Kasumi-1 (cell line): Measurements from ENCODE around the gene SLC16A5.
"Not testable (repeated sequence)": the region's sequence is repeated elsewhere in the genome, so short reads cannot be mapped to it uniquely, and the experiment has no call there.

Experiments
- DNase-seq, 2 experiments: peaks; one replicate each; lab custom pipeline; 2025; lab: John Stamatoyannopoulos, UW

SLC16A5 gene

DNA sequence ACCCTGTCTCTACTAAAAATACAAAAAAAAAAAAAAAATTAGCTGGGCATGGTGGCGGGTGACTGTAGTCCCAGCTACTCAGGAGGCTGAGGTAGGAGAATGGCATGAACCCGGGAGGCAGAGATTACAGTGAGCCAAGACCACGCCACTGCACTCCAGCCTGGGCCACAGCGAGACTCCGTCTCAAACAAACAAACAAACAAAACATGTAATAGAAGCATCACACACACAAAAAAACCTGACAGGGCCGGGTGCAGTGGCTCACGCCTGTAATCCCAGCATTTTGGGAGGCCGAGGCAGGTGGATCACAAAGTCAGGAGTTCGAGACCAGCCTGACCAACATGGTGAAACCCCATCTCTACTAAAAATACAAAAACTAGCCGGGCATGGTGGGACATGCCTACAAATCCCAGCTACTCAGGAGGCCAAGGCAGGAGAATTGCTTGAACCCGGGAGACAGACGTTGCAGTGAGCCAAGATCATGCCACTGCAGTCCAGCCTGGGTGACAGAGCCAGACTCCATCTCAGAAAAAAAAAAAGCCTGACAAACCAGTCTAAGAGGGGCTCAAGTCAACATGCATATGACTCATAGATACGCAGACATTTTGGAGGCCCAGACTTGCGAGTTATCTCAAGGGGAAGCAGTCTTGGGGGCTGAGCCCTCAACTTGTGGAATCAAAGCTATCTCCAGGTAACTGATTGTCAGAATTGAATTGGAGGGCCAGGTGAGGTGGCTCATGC lies 46.0 kb downstream of the SLC16A5 start:
- not testable (repeated sequence) for DNase-seq

DNA sequence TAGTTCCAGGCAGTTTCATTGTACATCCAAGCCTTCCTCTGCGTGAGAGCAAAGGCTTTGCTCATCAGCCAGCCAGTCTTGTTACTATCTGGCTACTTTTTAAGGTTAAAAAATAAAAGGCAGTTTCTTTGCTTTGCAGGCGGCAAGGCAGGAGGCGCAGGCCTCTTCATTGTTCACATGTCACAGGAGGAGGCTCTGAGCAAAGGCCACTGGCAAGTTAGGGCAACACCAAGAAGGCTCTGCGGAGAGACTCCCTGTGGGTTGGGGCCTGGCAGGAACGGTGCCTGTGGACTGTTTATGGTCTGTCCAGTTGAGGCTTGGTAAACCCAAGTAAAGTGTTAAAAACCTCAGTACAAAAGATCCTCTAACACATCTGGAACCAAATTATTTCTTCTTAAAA lies 47.7 kb downstream of the SLC16A5 start:
- no peak for DNase-seq

DNA sequence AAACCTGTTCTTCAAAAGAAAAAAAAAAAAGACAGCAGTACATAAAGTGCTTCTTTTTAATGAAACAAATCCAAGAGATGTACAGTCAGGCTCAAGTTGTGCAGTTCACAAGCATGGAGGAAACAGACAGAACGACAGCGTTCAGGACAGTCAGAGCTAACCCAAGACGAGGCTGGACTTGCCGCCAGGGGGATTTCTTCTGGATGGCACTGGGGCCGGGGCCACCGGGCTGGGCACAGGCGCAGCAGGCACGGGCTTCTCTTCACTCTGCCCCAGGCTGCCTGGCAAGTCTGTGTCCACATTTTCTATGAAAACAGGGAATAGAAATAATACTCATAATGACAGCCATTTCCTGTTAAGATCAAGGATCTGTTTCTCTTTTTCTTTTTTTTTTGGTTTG lies 48.2 kb downstream of the SLC16A5 start:
- DNase-seq, result no peak

DNA sequence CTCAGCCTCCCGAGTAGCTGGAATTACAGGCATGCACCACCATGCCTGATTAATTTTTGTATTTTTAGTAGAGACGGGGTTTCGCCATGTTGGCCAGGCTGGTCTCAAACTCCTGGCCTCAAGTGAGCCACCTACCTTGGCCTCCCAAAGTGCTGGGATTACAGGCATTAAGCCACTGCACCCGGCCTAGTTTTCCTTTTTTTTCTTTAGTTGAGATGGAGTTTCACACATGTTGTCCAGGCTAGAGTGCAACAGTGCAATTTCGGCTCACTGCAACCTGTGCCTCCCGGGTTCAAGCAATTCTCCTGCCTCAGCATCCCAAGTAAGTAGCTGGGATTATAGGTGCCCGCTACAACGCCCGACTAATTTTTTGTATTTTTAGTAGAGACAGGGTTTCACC lies 50.0 kb downstream of the SLC16A5 start:
- not testable (repeated sequence) for DNase-seq

DNA sequence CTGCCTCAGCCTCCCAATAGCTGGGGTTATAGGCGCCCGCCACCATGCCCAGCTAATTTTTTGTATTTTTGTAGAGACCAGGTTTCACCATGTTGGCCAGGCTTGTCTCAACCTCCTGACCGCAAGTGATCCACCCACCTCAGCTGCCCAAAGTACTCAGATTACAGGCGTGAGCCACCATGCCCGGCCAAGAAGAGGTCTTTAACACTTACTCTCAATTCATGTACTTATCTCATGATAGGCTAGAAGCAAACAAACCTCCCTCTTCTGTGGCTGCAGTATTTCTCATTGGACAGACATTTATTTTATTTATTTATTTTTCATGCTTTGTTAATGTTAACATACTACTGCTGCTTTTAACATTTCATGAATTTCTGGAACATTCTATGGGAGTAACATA lies 50.8 kb downstream of the SLC16A5 start:
- DNase-seq, result no peak

DNA sequence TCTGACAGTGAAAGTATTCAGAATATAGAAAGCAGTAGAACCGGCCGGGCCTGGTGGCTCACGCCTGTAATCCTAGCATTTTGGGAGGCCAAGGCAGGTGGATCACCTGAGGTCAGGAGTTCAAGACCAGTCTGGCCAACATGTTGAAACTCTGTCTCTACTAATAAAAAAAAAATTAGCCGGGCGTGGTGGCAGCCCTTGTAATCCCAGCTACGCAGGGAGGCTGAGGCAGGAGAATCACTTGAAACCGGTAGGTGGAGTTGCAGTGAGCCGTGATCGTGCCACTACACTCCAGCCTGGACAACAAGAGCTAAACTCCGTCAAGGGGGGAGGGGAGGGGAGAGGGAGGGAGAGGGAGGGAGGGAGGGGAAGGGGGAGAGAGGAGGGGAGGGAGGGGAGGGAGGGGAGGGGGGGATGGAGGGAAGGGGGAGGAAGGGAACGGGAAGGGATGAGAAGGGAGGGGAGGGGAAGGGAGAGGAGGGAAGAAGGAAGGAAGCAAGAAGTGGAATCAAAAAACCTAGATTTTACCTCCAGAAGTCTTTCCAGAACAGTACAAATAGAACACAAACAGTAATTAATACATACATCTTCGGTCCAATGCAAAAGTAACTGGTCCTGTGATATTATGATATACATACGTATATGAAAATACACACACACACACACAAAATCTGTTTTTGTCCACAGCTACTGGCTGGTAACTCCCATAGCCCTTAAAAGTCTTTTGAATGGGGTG lies 54.6 kb downstream of the SLC16A5 start:
- no peak for DNase-seq

DNA sequence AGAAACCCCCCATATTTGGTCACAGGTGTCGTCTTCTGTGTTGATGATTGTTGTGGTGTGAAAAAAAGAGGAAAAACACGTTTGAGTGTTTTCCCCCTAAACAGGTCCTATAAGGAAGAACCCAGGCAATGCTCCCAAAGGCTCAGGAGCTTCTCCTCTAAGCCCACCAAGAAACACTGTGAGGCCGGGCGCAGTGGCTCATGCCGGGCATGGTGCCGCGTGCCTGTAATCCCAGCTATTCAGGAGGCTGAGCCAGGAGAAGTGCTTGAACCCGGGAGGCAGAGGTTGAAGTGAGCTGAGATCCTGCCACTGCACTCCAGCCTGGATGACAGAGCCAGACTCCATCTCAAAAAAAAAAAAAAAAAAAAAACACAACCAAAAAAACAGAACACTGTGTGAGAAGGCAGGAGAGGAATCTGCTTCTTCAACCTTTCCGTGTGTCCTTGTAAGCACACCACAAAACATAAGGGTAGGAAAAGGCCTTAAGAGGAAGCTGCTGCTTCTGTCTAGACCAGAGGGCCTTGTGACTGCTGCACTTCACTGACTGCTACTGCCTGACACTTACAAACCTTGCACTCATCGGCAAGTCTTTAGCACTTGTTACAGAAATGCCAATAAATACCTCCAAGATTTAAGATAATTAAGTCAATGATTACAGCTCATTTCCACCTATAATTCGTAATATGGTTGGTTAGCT lies 57.2 kb downstream of the SLC16A5 start:
- DNase-seq, result peak; percentile 22 to 39

DNA sequence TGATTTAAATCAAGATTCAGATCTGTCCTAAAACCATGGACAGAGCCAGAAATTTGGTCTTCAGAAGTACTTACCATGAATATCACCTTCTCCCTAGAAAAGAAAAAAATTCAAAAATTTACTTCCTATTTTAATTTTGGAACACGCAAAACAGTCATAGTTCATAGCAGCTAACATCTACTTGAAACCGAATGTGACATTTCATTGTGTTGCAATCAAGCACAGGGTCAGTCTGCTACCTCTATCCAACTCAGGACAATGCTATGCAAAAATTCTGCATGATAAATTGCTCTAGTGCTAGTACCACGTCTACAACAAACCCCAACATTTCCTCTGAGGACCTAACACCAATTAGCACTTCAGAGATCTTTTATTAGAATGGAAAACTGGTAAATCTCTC lies 58.8 kb downstream of the SLC16A5 start:
- no peak for DNase-seq

DNA sequence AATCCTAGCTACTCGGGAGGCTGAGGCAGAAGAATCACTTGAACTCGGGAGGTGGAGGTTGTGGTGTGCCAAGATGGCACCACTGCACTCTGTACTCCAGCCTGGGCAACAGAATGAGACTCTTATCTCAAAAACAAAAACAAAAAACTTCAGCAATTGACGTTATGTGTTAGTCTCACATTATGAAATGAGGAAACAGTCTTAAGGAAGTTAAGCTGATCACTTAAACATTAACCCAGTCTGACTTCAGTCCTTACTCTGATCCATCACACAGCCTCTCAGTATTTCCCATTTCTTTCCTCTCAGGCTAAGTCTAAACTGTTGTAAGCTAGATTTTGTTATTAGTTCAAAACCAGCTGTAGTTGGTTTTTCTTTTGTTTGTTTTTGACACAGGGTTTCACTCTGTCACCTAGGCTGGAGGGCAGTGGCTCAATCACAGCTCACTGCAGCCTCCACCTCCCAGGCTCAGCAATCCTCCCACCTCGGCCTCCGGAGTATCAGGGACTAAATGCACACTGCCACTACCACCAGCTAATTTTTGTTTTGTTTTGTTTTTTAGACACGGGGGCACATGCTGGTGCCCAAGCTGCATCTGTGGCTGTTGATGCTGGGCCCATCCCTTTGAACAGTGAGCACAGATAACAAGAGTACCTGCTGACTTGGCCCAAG lies 60.3 kb downstream of the SLC16A5 start:
- DNase-seq, result no peak

DNA sequence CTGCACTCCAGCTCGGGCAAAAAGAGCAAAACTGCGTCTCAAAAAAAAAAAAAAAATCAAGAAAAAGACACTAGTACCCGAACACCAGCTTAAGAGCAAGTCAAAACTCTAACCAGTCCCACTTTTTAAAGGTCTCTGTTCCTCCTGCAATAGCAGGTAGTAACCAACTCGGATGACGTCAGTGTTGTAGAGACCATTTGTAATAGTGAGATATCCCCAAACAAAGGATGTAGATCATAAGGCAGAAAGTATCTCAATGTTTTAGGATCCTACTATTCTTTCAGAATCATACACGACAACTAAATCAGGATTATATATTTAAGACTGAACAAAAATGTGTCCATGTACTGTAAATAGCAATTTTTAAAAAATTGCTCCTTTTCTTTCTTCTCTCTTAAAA lies 64.2 kb downstream of the SLC16A5 start:
- DNase-seq, result peak in 1 of 2 experiments; percentile 25

DNA sequence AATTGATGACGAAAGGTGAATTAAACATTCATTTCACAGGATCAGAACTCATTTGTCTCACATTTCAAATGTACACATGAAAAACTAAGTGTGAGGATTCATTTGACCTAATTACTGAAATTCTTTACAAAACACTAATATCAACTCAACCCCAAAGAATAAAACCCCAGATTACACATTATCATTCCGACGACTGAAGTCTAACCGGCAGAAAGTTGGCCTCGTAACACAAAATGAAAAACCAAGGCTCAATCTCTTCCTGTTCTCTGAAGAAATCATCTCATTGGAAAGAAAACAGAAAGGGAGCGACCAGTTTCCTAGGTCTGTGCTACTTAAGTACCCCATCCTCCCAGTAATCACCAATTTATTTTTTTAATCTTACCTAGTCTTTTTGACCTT lies 64.8 kb downstream of the SLC16A5 start:
- no peak for DNase-seq

DNA sequence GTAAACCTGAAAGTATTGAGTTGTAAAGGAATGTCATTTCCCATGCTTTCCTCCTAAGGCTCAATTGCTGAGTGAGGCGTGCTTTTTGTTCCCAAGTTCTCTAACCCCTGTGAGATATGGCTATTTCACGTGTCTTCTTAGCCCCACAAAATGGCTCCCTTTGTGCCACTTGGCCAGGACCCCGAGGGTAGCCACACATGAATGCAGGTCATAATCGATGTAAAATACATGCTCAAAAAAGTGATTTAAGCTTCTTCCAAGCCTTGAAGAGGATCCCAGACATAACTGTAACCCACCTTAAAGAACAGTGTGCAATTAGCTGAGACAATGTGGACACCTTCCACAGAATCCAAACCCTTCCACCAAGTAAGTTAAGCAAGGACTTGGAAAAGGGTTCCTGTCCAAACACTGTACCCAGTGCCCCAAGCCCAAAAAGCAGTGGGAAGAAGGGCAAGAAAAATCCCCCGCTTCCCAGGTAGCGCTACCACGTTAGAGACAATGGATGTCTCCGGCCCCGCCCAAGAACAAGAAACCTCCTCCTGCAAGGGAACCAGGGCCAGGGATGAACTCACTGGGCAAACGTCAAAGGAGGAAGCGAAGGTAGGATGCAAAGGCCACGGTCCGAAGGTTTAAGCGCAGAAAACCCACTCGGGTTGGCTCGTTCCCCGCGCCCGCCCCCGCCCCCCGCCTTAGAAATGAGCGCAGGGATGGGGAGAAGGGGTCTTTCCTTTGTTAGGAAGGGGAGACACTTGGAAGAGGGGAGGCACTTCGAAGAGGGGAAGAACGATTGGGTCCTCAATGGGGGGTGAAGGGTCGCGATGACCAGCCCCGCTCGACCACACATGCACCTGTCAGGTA lies 65.4 kb downstream of the SLC16A5 start:
- DNase-seq, result peak; percentile 61 to 65

DNA sequence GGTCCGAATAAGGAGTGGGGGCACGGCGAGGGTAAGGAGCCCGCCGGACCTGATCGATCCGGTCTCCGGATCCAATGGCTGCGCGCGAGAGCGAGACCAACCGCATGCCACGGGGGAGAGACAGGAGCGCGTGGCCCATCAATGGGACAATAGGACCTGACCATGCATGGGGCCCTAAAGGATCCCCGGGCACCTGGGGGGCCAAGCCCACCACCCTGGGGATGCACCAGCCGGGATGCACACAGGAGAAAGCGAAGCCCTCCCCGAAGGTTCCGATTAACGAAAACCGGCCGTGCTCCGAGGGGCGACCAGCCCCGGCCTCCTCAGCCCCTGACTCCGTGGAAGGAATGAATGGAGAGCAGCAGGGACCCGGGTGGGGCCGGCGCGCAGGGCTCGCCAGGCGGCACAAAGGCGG lies 66.0 kb downstream of the SLC16A5 start:
- DNase-seq, result peak; percentile 26 to 47

DNA sequence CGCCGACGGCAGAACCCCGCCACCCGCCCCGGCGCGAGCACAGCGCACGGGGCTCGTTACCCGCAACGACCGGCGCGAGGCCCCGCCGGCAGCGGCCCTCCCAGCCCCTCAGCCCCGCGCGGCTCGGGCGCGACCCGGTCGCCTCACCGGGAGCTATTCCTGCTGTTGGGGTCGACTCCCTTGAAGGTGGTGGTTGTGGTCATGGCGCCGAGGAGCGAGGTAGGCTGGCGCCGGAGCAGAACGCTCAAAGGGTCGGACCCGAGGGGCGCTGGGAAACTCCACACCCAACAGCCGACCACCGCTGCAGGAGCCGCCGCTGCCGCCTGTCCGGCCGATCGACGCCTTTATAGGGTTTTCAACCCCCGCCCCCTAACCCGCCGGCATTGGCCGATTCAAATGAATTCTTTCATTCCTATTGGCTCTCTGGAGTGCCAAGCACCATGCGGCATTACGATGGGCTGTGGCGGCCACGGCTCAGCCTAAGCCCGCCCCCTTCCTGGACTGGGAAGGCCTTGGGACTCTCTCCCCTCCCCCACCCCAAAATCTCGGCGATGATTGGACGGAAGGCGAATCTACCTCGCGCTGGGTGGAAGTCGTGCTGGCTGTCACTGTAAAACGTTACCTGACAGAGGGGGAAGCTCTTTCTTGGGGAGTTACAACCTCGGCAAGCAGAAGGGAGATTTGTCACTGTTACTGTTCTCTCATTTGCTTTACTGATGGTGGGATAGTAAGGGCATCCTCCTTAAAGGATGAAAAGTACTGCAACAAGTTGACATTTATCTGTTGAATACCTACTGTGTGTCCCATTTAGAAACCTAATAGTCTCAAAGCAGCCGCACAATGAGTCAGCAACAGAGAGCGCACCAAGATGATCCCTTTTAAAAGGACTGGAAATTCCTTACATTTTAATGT lies 66.7 kb downstream of the SLC16A5 start, which contains the start of gene JPT1:
Gene JPT1 (minus strand): TSS at position 318 of the 912 bp plus-strand sequence. CDS start 115 bp downstream, at position 203.
- DNase-seq, result peak; percentile 99

DNA sequence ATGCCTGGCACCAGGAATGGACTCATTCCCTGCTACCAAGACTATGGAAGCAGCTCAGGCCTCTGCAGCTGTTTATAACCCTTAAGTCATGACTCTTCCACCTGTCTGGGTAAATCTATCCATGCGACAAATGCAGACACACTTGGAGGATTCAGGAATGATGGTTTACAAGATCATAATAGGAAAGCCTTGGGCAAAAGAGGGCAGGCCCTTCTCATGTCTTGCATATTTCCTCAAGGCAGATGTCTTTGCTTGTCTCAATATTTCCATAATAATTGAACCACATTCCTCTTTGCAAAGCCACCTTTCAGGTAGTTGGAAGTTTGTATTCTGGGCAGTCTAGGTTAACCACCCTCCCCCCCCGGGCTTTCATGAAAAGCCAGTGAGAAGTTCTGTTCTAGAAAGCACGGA lies 67.4 kb downstream of the SLC16A5 start:
- no peak for DNase-seq
